A549 (cell line): Measurements from ENCODE around the gene SLCO4A1.

Source experiments
- CBX8 ChIP-seq: fragments of 200-600 bp; sonication (generic); IDR thresholded peaks from 2 replicates; pipeline ENCODE4 v1.6.1; 2016
- CHD4 ChIP-seq: fragments of 200-600 bp; sonication (generic); IDR thresholded peaks from 2 replicates; pipeline ENCODE4 v1.6.1; 2016; ENCODE audit warnings: antibody characterized with exemption, mild to moderate bottlenecking, borderline replicate concordance
- CTCF ChIP-seq: fragments of >200 bp; sonication (Bioruptor Twin); formaldehyde crosslinking; IDR thresholded peaks from 3 replicates; pipeline ENCODE4 v1.5.1; 2016
- ELK1 ChIP-seq: fragments of 150-350 bp; IDR thresholded peaks from 2 replicates; pipeline ENCODE4 v1.6.1; 2014; ENCODE audit warnings: low read depth, mild to moderate bottlenecking, low read length
- JUN ChIP-seq, 2 experiments: fragments of >200 bp; sonication (Bioruptor Twin); formaldehyde crosslinking; IDR thresholded peaks; 2 replicates in 1 of 2; 3 replicates in 1 of 2; pipeline ENCODE4 v1.6.1; 2016 to 2017
- JUNB ChIP-seq: fragments of >200 bp; sonication (Bioruptor Twin); formaldehyde crosslinking; IDR thresholded peaks from 2 replicates; pipeline ENCODE4 v1.6.1; 2016
- POLR2AphosphoS2 ChIP-seq: conservative IDR thresholded peaks from 2 replicates; pipeline ENCODE4 v1.6.1; 2012; ENCODE audit warnings: low read length, improper control_type of control experiment, inconsistent platforms
- RCOR1 ChIP-seq: fragments of 150-350 bp; IDR thresholded peaks from 2 replicates; pipeline ENCODE4 v1.6.1; 2014; ENCODE audit warnings: antibody characterized with exemption, low read length, low read depth

- TF ChIP-seq CTCF = no peak
- TF ChIP-seq CBX8 = no peak
- TF ChIP-seq POLR2AphosphoS2 = no peak
- TF ChIP-seq CHD4 = no peak
- TF ChIP-seq ELK1 = no peak
- TF ChIP-seq JUN (IDR thresholded peaks at IDR 0.05) = no peak
- TF ChIP-seq RCOR1 = no peak
- TF ChIP-seq JUNB = no peak
These were observed 21.7 kb upstream of the SLCO4A1 start for GRCh38 chr20:62620625-62621024.
